GM19025 (cell line): ENCODE data around the gene CELA1.
"Not testable (repeated sequence)": the region's sequence is repeated elsewhere in the genome, so short reads cannot be mapped to it uniquely, and the experiment has no call there.

ENCODE experiments used
- ATAC-seq: cut with Tn5 transposase; IDR thresholded peaks from one replicate; pipeline ENCODE4 v1.9.1; 2021; ENCODE audit warnings: mild to moderate bottlenecking, low read depth, moderate library complexity; ENCODE audit not compliant: unreplicated experiment

The CELA1 gene

DNA sequence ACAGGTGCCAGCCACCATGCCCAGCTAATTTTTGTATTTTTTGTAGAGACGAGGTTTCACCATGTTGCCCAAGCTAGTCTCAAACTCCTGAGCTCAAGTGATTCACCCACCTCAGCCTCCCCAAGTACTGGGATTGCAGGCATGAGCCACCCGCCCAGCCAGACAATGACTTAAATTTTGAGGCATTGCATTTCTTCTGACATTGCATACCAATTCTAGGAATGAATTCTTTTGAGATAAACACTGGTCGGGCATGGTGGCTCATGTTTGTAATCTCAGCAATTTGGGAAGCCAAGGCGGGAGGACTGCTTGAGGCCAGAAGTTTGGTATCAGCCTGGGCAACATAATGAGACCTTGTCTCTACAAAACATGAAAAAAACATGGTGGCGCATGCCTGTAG lies 2.5 kb upstream of the CELA1 start:
- ATAC-seq: no peak

DNA sequence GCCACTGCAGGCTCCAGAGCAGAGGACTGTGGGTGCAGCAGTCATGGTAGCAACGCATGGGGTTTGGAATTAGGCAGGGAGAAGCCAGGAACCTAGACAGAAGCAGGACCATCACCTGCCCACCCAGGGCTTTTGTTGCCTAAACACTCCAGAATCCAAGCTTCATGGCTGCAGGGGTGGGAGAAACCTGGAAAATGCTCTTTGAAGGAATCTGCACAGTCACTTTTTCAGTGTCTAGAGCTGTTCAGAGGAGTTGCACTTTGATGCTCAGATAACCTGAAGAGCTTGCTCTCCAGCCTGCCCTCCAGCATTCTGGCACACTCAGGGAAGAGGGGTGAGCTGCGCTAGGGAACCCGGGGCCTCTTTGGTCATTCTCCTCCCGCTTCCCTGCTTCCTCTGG lies 1.6 kb upstream of the CELA1 start:
- no peak for ATAC-seq

DNA sequence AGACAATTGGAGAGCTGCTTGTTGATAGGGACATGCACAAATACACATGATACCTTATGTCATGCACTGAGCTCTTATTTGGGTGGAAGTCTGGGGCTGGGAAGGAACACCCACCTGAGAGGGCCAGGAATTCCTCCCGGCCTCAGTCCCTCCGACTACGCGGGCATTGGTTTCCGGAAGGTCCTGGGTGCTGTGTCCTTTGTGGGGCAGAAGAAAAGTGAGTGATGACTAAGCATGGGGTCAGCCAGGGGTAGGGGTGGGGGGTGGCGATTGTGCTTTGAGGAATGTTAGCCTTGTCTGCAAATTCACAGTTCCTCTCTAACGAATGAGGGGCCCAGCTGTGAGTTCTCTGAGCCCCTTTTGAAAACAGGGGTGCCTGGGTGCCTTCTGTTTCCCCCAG lies 798 bp downstream of the CELA1 start:
- no peak for ATAC-seq

DNA sequence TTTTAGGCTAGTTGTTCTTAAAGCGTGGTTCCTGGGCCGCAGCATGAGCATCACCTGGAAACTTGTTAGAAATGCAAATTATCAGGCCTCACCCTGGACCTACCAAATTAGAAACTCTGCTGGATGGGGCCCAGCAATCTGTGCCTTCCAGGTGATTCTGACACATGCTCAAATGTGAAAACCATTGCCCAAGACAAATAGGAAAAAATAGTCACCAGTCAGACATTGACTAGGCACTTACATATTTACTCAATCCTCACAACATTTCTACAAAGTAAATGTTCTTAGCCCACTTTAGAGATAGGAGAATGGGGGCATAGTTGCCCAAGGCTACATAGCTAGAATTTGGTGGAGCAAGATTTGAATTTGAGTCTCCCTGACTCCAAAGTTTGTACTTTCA lies 3.3 kb downstream of the CELA1 start:
- no peak for ATAC-seq

DNA sequence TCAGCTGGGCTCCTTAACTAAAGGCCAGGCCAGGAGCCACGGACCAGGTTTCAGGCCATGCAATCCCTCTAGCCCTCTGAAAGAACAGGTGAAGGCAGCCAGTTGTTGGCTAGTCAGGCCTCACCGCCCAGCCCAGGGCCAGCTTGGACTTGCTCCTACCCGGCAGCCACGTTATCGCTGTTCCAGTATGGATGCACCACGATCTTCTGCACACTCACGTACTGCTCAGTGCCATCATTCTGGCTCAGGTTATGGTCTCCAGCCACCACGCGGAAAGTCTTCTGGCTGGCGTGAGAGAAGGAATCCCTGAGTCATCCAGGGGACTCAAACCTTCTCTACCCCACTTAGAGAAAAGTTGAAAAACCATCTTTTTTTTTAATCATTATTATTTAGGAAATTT lies 4.1 kb downstream of the CELA1 start:
- no peak for ATAC-seq

DNA sequence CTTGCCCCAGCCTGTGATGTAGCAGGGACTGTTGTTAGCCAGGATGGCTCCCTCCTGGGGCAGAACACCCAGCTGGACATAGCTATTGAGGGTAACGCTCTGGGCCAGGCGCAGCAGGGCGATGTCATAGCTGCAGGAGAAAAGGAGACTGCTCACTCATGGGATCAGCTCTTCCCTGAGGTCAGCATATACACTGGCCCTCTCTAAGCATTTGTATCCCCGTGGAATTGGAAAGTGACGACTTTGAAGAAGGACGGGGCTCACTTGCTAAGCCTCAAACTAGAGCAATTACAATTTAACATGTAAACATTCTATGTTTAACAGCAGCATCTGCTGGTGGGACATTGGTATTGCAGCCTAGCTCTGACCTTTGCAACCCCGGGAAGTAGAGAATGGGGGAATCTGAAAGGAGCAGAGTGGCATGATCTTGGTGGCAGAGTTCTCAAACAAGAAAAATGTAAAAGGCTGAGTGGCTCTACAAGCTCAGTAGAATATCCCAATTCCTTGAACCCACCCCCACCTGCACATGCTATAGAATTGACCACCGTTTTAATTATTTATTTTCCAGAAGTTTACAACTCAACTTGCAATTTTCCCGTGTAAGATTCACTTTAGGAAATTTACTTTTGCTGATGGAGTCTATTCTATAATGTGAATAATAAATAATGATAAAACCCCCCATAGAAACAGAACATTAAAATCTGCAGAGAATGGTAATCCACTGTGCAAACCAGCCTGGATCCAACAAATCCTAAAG lies 5.0 kb downstream of the CELA1 start:
- ATAC-seq: no peak

DNA sequence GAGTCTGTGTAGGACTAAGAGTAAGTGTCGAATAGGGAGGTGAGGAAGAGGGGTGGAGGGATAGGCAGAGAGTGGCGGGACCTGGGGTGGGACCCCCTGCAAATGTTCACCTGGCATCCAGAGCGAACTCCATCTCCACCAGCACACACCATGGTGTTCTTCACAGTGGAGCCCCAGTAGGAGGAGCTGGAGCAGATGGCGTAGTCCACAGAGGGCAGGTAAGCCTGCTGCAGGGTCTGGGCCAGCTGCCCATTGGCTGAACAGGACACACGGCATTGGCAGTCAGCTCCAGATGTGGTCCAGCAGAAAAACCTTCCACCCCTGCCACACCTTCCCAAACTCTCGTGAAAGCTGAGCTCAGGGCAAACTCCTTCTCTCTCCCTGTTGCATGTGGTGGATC lies 6.7 kb downstream of the CELA1 start:
- no peak for ATAC-seq

DNA sequence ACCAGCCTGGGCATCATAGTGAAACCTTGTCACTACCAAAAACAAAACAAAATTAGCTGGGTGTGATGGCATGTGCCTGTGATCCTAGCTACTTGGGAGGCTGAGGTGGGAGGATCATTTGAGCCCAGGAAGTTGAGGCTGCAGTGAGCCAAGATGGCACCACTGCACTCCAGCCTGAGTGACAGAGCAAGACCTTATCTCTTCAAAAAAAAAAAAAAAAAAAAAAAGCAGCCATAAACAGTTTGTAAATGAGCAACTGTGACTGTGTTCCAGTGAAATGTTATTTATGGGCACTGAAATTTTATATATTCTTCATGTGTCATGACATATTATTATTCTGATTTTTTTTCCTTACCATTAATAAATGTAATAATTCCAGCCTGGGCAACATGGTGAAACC lies 9.1 kb downstream of the CELA1 start:
- ATAC-seq: not testable (repeated sequence)

DNA sequence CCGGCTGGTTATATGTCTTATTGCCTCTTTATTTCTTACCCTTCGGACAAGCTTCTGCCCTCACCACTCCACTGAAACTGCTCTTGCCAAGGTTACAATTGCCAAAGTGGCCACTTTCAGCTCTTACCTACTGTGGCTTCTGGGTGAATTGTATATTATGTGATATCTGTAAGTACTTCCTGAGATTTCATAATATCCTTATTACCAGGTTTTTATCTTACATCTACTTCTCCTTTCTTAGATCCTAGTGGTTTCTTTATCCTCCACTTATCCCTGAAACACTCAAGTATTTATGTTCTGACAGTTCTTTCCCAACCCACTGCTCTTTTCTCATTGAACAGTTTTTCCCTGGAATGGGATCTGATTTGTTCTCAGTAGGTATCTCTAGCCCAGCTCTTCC lies 10.5 kb downstream of the CELA1 start:
- ATAC-seq: no peak

DNA sequence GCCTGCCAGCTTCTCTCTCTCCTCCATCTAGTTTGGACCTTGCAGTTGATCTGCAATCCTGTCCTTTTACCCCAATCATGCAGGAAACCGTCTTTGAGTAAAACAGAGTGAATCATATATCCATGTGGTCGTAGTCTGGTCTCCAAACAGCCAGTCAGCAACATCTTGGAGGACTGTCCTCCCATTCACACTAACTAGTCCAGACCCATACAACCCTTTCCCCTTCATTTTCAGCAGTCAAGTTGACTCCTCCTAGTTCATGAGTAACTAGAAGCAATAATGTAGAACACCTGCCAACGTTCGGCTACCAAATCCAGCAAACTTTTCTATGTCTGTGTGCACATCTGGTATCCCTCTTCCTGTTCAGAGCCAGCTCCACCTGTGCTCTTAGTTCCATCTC lies 11.7 kb downstream of the CELA1 start:
- no peak for ATAC-seq

DNA sequence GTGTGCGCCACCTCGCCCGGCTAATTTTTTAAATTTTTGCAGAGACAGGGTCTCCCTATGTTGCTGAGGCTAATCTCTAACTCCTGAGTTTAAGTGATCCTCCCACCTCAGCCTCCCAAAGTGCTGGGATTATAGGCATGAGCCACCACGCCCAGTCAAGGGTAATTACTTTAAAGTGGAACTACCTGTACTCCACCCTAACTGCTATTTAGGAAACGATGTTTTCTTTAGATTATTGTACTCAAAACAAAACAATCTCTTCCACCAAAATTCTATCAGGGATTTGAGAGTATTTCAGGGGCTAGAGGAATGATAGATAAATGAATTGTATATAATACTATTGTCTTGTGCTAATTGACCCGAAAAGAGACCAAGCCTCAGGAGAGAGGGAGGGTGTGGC lies 12.9 kb downstream of the CELA1 start:
- no peak for ATAC-seq

DNA sequence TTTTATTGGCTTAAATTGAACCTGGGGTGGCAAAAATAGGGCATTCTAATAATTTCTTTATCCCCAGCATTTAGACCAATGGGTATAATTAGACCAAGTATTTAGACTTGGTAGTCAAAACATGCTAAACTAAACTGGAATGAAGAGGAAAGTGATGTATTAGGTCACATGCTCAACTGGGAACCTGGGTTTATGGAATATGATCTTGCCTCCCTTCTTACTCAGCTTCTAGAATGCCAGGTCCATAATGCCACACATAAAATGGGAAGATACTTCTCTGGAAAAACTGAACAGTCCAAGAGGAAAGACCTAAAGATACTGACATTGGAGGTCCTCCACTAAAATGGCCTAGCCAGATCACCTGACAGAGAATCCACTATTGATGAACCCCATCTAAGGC lies 16.3 kb downstream of the CELA1 start:
- ATAC-seq: no peak

DNA sequence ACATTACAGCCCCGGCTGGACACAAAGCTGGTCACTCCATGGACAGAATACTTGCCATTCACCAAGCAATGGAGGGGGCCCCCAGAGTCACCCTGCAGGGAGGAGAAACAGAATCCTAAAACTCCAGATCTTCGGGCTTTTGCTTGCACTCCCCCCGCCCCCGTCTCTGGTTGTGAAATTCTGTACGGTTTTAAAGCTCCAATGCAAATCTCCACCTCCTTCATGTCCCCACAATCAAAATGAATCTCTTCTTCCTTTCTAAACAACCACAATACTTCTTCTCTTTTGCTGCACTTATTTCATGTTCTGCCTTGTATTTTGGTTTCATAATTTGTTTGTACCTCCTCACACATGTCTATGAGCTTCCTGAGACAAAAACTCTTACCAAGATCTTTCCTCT lies 16.7 kb downstream of the CELA1 start:
- ATAC-seq: no peak

DNA sequence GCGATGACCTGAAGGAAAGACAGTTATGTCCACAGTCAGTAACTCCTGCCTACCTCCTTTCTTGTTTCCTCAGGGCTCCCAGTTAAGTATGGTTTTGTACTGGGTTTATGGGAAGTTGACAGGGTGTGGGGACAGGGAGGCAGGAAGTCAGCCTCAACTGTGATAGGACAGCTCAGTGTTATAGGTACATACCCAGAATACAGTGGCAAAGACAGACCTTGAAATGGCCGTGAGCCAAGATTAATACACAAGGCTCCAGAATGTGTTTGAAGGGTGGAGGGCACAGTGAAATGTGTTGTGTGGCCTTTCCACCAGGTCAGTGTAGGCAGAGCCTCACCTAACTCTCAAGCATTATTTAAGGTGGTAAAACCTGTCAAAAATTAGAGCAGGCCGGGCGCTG lies 17.9 kb downstream of the CELA1 start:
- no peak for ATAC-seq

DNA sequence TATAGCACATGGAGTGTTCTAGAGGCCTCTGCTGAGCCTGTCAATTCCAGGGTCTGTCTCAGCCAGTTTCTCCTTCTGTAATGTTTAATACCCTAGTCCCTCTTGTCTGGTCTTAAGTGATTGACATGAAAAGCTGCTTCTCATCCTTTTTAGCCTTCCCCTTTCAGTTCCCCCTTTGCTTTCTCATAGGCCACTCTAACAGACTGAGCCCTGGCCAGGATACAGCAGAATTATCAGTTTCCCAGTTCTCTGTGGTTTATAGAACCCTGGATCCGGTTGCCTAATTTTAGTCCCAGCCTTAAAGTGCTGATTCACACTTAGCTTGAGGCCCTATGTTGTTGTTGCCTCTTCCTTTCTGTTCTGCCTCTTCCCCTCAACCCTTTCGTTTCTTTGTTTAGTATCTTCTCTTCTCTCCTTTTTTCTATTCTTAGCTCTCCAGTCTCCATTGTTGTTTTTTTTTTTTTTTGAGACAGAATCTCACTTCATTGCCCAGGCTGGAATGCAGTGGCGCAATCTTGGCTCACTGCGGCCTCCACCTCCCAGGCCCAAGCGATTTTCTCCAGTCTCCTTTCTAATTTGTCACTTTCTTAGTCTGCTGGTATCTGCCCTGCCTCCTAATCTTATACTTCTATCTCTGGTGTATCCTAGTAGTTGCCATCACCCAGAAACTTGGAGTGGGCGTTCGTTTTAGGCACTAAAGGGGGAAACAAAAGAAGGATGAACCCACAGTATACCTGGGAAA lies 19.6 kb downstream of the CELA1 start:
- ATAC-seq: no peak

DNA sequence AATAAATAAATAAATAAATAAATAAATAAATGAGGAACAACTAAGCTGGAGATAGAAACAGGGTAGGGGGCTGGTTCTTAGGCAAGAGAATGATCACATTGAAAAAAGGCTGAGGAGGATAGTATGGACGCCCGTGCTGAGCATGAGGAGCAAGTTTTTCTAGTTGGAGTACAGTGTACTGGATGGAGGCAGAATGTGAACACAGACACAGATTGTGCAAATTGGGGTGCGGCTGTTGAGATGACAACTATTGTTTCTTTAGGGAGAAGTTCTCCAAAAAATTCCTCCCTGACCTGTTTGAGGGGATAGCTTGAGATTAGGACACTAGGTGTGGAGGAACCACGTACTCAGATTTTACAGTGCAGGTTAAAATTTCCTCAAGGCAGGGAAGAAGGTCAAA lies 21.5 kb downstream of the CELA1 start:
- ATAC-seq: no peak

DNA sequence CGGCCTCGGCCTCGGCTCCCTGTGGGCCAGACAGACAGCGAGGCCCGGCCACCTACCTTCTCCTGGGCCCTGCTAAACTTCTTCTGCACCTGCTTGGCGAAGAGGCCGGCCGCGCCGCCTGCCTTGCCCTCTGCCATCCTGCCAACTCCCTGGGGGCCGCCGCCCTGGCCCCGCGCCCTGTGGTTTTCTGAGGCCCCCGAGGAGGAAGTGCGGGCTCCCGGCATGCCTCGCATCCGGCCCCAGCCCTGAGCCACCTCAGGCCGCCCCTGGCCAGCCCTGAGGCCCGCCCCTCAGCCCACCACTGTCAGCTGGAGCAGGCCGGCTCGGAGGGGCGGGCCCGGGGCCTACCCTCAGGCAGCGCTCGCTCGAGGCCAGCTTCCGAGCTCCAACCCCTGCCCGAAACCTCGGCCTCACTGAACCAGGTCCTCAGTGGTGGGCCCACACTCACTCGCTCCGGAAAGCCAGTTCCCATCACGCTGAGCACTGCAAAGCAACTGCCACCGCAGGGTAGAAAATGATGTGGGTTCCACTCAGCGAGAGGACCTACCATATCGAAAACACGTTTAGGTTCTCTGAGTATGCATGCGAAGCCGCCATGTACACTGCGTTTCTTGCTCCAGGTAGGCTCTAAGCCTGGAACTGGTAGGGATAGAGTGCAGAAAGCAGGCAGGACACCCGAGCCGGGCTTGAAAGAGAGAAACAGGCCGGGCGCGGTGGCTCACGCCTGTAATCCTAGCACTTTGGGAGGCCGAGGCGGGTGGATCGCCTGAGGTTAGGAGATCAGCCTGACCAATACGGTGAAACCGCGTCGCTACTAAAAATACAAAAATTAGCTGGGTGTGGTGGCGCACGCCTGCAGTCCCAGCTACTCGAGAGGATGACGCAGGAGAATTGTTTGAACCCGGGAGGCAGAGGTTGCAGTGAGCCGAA lies 22.2 kb downstream of the CELA1 start, which contains the start of gene BIN2:
Gene BIN2 (minus strand): TSS at position 209 of the 930 bp plus-strand sequence. CDS start 72 bp downstream, at position 137.
- ATAC-seq: peak; percentile 73

DNA sequence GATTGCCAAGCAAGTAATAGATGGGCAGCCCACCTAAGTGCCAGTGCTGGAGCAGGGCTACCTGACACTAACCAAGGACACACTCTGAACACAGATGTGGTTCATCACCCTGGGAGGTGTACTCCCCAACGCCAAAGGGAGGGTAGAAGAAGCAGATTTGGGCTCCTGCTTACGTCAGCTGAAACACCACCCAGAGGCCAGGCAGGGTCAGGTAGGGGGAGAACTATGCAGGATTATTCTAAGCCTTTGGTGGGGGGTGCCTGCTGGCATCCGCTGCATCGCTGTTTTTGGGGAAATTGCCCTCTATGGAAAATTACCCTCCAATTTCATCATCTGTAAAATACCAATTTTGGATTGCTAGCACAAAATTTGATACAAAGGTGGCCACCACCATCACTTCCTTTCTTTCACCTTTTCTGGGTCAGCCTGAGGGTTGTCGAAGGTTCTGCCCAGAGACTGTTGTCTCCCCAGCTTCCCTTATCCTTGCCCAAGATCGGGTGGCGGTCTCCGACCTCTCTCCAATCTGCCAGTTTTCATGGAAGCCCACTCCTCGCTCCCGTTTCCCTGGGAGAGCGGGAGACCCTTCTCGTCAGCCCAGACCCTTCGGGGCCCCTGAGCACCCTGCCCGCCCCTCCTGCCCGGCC lies 23.0 kb downstream of the CELA1 start:
- ATAC-seq: no peak

DNA sequence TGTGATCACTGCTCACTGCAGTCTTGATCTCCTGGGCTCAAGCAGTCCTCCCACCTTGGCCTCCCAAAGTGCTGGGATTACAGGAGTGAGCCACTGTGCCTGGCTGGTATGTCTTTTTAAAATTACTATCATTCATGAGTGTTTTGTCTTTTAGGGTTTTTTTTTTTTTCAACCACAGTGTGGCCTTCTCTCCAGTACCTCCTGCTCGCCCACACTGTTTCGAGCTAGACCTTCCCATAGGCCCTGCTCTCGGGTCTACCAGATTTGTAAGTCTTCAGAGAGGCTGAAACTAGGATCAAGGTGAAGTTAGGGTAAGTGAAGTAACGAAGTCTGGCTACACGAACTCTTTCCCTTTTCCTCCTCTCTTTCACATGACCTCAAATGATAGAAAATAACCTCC lies 24.0 kb downstream of the CELA1 start:
- ATAC-seq: no peak

DNA sequence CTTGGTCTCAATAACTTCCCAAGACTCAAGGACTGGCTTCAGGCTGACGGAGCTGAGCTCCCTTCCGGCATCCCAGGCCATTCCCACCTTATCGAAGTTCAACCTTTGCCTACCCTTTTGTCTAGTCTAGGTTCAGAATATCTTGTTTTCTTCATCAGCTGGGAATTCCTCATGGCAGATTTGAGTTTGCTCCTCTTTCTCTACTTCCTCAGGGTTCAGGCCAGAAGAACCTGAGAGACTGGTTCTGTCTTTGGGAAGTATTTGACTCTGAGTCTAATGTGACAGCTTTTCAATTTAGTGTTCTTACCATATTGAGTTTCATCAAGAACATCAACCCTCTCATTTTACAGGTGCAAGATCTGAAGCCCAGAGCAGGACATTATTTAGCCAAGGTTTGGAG lies 24.6 kb downstream of the CELA1 start:
- no peak for ATAC-seq
